WTC11 (cell line): ENCODE measurements around the gene ZNF48. TPM values are rescaled to one million over a fixed set of nuclear protein-coding genes. Genes with fewer than 3 reads are reported as not detected.

Source experiments
- ATAC-seq: fragments of 200-7000 bp; cut with Tn5 transposase; 2 replicates; pipeline ENCODE4 v1.10.0; 2021; ENCODE audit warnings: mild to moderate bottlenecking, moderate library complexity
- CTCF ChIA-PET: fragments of 300-600 bp; sonication (Branson Sonifier 250); formaldehyde crosslinking; loops from one replicate; lab custom pipeline; 2021; ENCODE audit warnings: antibody characterized with exemption; lab: Charles Lee
- POLR2A ChIA-PET: fragments of 350-600 bp; sonication (Branson Sonifier 250); formaldehyde crosslinking; loops from one replicate; lab custom pipeline; 2021; ENCODE audit warnings: antibody characterized with exemption; lab: Charles Lee
- DNase-seq: peaks from one replicate; pipeline ENCODE4 v3.0.0; 2021; ENCODE audit warnings: low spot score
- H3K27ac Mint-ChIP-seq: 2 replicates; pipeline ENCODE4 v1.8.0; 2021; ENCODE audit warnings: mixed read lengths
- H3K27me3 Mint-ChIP-seq: 2 replicates; pipeline ENCODE4 v1.8.0; 2021; ENCODE audit warnings: low read depth, mild to moderate bottlenecking, moderate library complexity, mixed read lengths
- H3K36me3 Mint-ChIP-seq: 2 replicates; pipeline ENCODE4 v1.8.0; 2021; ENCODE audit warnings: mixed read lengths
- H3K4me1 Mint-ChIP-seq: 2 replicates; pipeline ENCODE4 v1.8.0; 2022; ENCODE audit warnings: mixed read lengths
- H3K4me3 Mint-ChIP-seq: 2 replicates; pipeline ENCODE4 v1.8.0; 2021; ENCODE audit warnings: mild to moderate bottlenecking, moderate library complexity, mixed read lengths
- H3K9me3 Mint-ChIP-seq: 2 replicates; pipeline ENCODE4 v1.8.0; 2021; ENCODE audit warnings: mixed read lengths
- CREM ChIP-seq: sonication (generic); formaldehyde crosslinking; IDR thresholded peaks from 2 replicates; pipeline ENCODE4 v1.8.1; 2022; ENCODE audit warnings: mild to moderate bottlenecking, missing genetic modification reagents, moderate library complexity
- ESRRA ChIP-seq: sonication (generic); formaldehyde crosslinking; IDR thresholded peaks from 2 replicates; pipeline ENCODE4 v1.8.1; 2022; ENCODE audit warnings: mild to moderate bottlenecking, missing genetic modification reagents, borderline replicate concordance
- FOXJ3 ChIP-seq: sonication (generic); formaldehyde crosslinking; IDR thresholded peaks from 2 replicates; pipeline ENCODE4 v1.9.0; 2021; ENCODE audit warnings: missing genetic modification reagents, mild to moderate bottlenecking, borderline replicate concordance
- GABPB1 ChIP-seq: sonication (generic); formaldehyde crosslinking; IDR thresholded peaks from 2 replicates; pipeline ENCODE4 v1.8.1; 2023; ENCODE audit warnings: mild to moderate bottlenecking, missing genetic modification reagents
- GTF2I ChIP-seq: fragments of 250-450 bp; sonication (Bioruptor Pico); conservative IDR thresholded peaks from 2 replicates; pipeline ENCODE4 v1.4.0; 2021; ENCODE audit warnings: mild to moderate bottlenecking
- JAZF1 ChIP-seq: fragments of 250-450 bp; sonication (Bioruptor Pico); IDR thresholded peaks from 2 replicates; pipeline ENCODE4 v1.9.0; 2021; ENCODE audit warnings: moderate library complexity, mild to moderate bottlenecking, inconsistent platforms
- MYBL2 ChIP-seq: sonication (generic); formaldehyde crosslinking; IDR thresholded peaks from 2 replicates; pipeline ENCODE4 v1.8.1; 2023; ENCODE audit warnings: mild to moderate bottlenecking, moderate library complexity, missing genetic modification reagents
- SP1 ChIP-seq: sonication (generic); formaldehyde crosslinking; conservative IDR thresholded peaks from 2 replicates; pipeline ENCODE4 v1.8.1; 2022; ENCODE audit warnings: missing genetic modification reagents
- USF1 ChIP-seq: sonication (generic); formaldehyde crosslinking; IDR thresholded peaks from 2 replicates; pipeline ENCODE4 v1.8.0; 2022; ENCODE audit warnings: mild to moderate bottlenecking, missing genetic modification reagents
- ZBTB21 ChIP-seq: sonication (generic); formaldehyde crosslinking; IDR thresholded peaks from 2 replicates; pipeline ENCODE4 v1.8.1; 2023; ENCODE audit warnings: mild to moderate bottlenecking, missing genetic modification reagents, borderline replicate concordance
- ZNF232 ChIP-seq: sonication (generic); formaldehyde crosslinking; IDR thresholded peaks from 2 replicates; pipeline ENCODE4 v1.8.0; 2022; ENCODE audit warnings: mild to moderate bottlenecking, missing genetic modification reagents
- total RNA-seq: library from RNA; stranded (reverse); gene quantifications from 3 replicates; pipeline ENCODE4 v1.2.3, GENCODE V29; 2021
- TF ChIP-seq, protein P1 (sequence below): sonication (generic); formaldehyde crosslinking; IDR thresholded peaks from 2 replicates; pipeline ENCODE4 v1.8.0; 2022; ENCODE audit warnings: mild to moderate bottlenecking, missing genetic modification reagents
- TF ChIP-seq, protein P2 (sequence below): sonication (generic); formaldehyde crosslinking; IDR thresholded peaks from 2 replicates; pipeline ENCODE4 v1.8.1; 2022; ENCODE audit warnings: mild to moderate bottlenecking, missing genetic modification reagents, moderate library complexity, borderline replicate concordance
- TF ChIP-seq, protein P3 (sequence below): sonication (generic); formaldehyde crosslinking; conservative IDR thresholded peaks from 2 replicates; pipeline ENCODE4 v1.8.1; 2022; ENCODE audit warnings: mild to moderate bottlenecking, missing genetic modification reagents
- TF ChIP-seq, protein P4 (sequence below): sonication (generic); formaldehyde crosslinking; IDR thresholded peaks from 2 replicates; pipeline ENCODE4 v1.8.1; 2023; ENCODE audit warnings: mild to moderate bottlenecking, moderate library complexity, missing genetic modification reagents
- TF ChIP-seq, protein P5 (sequence below): sonication (generic); formaldehyde crosslinking; IDR thresholded peaks from 2 replicates; pipeline ENCODE4 v1.8.0; 2022; ENCODE audit warnings: missing genetic modification reagents

ZNF48 gene
- total RNA-seq, 1 experiment from 2014 or later: 39.3 TPM

GRCh38 chr16:30358577-30358936 lies 36.7 kb upstream of the ZNF48 start (continued):
- TF ChIP-seq CREM: no peak
- TF ChIP-seq, all 79 proteins: peak for 0

DNA sequence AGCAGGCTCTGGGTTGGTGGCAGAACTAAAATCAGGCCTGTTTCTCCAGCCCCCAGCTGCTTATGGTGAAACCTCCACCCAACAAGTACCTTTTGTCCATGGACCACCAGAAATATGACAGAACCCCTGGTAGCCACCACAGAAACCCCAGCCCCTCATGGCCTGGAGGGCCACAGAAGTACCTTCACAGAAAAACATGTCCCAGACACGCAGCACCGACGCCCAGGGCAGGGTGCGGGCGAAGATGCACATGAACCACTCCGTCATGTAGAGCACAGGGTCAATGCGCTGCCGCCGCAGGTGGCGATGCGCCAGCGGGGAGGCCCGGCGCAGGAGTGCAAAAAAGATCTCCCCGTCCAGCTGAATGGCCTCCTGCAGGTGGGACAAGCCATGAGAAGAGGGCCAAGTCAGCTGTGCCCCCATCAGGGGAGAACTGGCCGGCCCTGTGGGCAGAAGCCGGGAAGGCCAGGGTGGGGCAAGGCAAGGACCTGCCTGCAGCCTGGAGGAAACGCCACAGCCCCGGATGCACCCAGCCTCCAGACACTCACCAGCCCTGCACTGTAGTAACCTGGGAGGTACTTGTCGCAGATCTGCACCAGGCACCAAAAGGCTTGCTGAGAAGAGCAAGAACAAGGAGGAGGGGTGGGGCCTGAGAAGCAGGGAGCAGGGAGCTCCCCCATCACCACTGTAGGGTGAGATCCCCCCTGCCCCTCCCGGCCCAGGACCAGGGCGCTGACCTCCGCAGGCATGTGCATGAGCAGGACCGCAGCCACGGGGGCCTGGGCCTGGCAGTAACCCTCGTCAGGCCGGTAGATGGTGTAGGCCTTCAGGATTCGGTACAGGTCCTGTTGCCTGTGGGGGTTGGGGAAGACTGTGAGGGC lies 36.0 kb upstream of the ZNF48 start:
- DNase-seq (no peak), ATAC-seq (peak; percentile 3; the same call in 1 of the 2 replicates)
- ChIA-PET POLR2A (interaction anchor here (1.0 kb wide), 1 partner anchor 36 kb away, joined by 3 read pairs; the partner anchor contains the start of gene ZNF48), CTCF (interaction anchor here (0.6 to 3.1 kb wide), 6 partner anchors 11 to 179 kb away, joined by 3 to 17 read pairs (median 4); partner anchors contain the start of genes DCTPP1, TBC1D10B and ZNF771)
- H3K27ac Mint-ChIP-seq: no peak overlapping the region
- TF ChIP-seq GTF2I (no peak), ZNF232 (CRISPR knock-in tag) (no peak), ESRRA (CRISPR knock-in tag) (no peak), MYBL2 (no peak), USF1 (CRISPR knock-in tag) (no peak), GABPB1 (no peak), SP1 (CRISPR knock-in tag) (no peak), ZBTB21 (CRISPR knock-in tag) (no peak), FOXJ3 (CRISPR knock-in tag) (no peak)
- TF ChIP-seq, protein P1, sequence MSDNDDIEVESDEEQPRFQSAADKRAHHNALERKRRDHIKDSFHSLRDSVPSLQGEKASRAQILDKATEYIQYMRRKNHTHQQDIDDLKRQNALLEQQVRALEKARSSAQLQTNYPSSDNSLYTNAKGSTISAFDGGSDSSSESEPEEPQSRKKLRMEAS (CRISPR knock-in tag): no peak
- TF ChIP-seq, protein P2, sequence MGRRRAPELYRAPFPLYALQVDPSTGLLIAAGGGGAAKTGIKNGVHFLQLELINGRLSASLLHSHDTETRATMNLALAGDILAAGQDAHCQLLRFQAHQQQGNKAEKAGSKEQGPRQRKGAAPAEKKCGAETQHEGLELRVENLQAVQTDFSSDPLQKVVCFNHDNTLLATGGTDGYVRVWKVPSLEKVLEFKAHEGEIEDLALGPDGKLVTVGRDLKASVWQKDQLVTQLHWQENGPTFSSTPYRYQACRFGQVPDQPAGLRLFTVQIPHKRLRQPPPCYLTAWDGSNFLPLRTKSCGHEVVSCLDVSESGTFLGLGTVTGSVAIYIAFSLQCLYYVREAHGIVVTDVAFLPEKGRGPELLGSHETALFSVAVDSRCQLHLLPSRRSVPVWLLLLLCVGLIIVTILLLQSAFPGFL (CRISPR knock-in tag): no peak
- TF ChIP-seq, protein P3, sequence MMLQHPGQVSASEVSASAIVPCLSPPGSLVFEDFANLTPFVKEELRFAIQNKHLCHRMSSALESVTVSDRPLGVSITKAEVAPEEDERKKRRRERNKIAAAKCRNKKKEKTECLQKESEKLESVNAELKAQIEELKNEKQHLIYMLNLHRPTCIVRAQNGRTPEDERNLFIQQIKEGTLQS (CRISPR knock-in tag): no peak
- TF ChIP-seq, protein P4, sequence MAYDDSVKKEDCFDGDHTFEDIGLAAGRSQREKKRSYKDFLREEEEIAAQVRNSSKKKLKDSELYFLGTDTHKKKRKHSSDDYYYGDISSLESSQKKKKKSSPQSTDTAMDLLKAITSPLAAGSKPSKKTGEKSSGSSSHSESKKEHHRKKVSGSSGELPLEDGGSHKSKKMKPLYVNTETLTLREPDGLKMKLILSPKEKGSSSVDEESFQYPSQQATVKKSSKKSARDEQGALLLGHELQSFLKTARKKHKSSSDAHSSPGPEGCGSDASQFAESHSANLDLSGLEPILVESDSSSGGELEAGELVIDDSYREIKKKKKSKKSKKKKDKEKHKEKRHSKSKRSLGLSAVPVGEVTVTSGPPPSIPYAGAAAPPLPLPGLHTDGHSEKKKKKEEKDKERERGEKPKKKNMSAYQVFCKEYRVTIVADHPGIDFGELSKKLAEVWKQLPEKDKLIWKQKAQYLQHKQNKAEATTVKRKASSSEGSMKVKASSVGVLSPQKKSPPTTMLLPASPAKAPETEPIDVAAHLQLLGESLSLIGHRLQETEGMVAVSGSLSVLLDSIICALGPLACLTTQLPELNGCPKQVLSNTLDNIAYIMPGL (CRISPR knock-in tag): no peak
- peaks cover 25% of the 10 kb centered on the region for H3K4me1 Mint-ChIP-seq
- H3K9me3 Mint-ChIP-seq: no peaks in the 10 kb centered on the region
- H3K36me3 Mint-ChIP-seq: peaks cover 18% of the 10 kb centered on the region
- H3K4me3 Mint-ChIP-seq: no peak overlapping the region
- H3K27me3 Mint-ChIP-seq: no peaks in the 10 kb centered on the region; the same call in 1 of the 2 replicates

DNA sequence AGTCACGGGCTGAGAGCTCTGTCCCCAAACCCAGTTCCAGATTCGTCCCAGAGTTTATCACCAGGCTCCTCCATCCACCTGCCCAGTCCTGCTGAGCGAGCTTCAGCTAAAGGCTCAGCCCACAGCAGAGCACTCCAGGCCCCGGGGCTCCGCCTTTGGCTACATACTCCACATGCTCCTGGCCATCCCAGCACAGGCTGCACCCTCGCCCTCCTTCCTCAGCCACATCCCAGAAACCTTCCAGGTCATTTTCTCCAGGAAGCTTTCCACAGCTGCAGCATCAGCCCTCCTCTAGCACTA lies 35.4 kb upstream of the ZNF48 start:
- Mint-ChIP-seq H3K27me3 (no peaks in the 10 kb centered on the region; the same call in 1 of the 2 replicates), H3K4me3 (no peak overlapping the region), H3K4me1 (peaks cover 21% of the 10 kb centered on the region), H3K9me3 (no peaks in the 10 kb centered on the region), H3K27ac (peak overlapping the region; percentile 19; the same call in 1 of the 2 replicates), H3K36me3 (peaks cover 23% of the 10 kb centered on the region)
- no peak for TF ChIP-seq JAZF1
- TF ChIP-seq, protein P5, sequence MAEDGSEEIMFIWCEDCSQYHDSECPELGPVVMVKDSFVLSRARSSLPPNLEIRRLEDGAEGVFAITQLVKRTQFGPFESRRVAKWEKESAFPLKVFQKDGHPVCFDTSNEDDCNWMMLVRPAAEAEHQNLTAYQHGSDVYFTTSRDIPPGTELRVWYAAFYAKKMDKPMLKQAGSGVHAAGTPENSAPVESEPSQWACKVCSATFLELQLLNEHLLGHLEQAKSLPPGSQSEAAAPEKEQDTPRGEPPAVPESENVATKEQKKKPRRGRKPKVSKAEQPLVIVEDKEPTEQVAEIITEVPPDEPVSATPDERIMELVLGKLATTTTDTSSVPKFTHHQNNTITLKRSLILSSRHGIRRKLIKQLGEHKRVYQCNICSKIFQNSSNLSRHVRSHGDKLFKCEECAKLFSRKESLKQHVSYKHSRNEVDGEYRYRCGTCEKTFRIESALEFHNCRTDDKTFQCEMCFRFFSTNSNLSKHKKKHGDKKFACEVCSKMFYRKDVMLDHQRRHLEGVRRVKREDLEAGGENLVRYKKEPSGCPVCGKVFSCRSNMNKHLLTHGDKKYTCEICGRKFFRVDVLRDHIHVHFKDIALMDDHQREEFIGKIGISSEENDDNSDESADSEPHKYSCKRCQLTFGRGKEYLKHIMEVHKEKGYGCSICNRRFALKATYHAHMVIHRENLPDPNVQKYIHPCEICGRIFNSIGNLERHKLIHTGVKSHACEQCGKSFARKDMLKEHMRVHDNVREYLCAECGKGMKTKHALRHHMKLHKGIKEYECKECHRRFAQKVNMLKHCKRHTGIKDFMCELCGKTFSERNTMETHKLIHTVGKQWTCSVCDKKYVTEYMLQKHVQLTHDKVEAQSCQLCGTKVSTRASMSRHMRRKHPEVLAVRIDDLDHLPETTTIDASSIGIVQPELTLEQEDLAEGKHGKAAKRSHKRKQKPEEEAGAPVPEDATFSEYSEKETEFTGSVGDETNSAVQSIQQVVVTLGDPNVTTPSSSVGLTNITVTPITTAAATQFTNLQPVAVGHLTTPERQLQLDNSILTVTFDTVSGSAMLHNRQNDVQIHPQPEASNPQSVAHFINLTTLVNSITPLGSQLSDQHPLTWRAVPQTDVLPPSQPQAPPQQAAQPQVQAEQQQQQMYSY (CRISPR knock-in tag): peak; percentile 43; the same call in 1 of the 2 replicates
- TF ChIP-seq, protein P3 (CRISPR knock-in tag): no peak
- ChIA-PET CTCF (interaction anchor here (0.7 to 3.1 kb wide), 4 partner anchors 10 to 70 kb away, joined by 3 to 17 read pairs (median 7); partner anchors contain the start of genes DCTPP1, TBC1D10B and ZNF771), POLR2A (no interaction called here)
- no peak for DNase-seq
- peak; percentile 3; the same call in 1 of the 2 replicates for ATAC-seq
